GM18511 (cell line): Measurements from ENCODE around the gene RHPN2.
"Not testable (repeated sequence)": the region's sequence is repeated elsewhere in the genome, so short reads cannot be mapped to it uniquely, and the experiment has no call there.

Experiments used
- ATAC-seq: cut with Tn5 transposase; IDR thresholded peaks from one replicate; pipeline ENCODE4 v1.9.1; 2021; ENCODE audit warnings: mild to moderate bottlenecking, moderate library complexity; ENCODE audit not compliant: unreplicated experiment

The RHPN2 gene

DNA sequence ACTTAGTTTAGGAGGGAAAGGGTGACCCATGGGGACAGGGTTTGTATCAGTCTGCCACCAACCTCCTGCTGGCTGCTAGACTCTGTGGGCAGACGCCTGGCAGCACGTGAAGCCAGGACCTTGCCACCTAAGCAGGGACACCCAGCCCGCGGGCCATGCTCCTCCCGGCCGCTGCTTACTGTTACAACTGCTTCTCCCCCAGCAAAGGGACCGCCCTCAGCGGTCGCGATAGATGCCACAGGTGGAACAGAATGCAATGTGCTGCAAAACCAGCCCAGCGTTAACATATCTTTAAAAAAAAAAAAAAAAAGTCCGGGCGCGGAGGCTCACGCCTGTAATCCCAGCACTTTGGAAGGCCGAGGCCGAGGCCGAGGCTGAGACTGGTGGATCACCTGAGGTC is 1.9 kb upstream of the RHPN2 start:
- ATAC-seq, result no peak

- ATAC-seq, result peak; percentile 74
These were observed 263 bp downstream of the RHPN2 start for GRCh38 chr19:33064458-33064791.

DNA sequence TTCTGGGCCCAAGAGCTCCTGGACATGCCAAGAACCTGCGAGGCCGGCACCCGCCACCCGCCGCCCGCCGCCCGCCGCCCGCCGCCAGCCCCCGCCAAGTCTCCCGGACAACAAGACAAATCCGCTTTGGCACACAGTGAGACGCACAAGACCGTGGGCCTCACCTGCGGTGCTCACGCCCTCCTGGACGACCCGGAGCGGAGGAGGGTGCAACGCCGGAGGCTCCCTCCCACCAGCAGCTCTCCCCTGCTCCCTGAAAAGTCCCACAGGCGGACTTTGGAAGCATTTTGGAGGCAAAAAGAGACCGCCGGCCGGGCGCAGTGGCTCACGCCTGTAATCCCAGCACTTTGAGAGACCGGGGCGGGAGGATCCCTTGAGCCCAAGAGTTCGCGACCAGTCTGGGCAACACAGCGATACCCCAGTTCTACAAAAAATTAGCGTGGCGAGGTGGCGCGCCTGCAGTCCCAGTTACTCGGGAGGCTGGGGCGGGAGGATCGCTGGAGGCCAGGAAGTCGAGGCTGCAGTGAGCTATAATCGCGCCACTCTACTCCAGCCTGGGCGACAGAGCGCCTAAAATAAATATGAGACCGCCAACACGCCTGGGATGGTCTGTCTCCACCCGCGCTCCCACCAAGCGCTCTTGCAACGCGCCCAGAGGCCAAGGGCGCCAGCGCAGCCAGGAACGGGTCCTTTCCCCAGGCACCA is 783 bp downstream of the RHPN2 start:
- no peak for ATAC-seq

DNA sequence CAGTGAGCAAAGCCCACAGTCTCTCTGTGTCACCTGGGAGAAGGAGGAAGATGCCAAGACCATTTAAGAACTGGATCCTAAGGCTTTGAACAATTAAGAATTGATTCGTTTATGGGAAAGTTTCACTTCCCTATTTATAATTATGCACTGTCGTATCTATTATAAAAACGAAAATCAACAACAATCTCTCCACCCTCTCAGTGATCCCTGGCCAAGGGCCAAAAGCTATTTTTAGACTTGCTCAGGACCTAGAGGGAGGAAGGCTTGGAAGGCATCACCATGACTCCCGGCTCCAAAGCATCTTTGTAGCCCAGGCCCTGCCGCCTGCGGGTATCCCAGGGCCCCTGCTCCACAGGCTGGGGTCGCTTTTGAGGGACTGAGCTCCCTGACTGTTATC is 1.3 kb downstream of the RHPN2 start:
- ATAC-seq, result no peak

DNA sequence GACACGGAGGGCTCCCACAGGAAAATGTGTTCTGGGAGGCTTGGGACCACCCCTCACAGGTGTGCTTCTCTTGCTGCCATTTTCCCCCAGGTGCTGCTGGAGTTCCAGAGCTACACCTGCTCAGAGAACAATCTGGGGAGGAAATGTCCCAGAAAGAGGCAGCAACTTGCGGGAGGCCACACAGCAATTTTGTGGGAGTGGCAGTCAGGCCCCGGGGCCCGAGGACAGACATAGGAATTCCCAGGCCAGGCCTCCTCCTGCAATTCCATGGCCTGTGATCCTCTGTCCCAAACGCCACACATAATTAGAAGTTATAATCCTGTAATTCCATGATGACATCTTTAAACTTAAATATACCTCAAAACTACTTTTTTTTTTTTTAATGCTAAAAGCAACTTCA is 1.8 kb downstream of the RHPN2 start:
- no peak for ATAC-seq

DNA sequence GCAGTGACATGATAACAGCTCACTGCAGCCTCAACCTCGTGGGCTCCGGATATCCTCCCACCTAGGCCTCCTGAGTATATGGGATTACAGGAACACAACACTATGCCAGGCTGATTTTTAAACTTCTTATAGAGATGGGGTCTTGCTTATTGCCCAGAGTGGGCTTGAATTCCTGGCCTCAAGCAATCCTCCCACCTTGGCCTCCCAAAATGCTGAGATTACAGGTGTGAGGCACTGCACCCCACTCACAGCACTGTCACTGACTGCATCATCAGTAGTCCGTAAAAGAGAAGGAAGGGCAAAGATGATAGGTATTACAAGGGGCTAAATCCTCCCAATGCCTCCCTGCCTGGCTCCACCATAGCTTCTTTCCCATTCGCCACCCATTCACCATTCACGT is 4.1 kb downstream of the RHPN2 start:
- ATAC-seq, result no peak

- ATAC-seq, result no peak
These were observed 9.0 kb downstream of the RHPN2 start for GRCh38 chr19:33055718-33056117.

GRCh38 chr19:33054623-33055022 is 10.1 kb downstream of the RHPN2 start:
- no peak for ATAC-seq

DNA sequence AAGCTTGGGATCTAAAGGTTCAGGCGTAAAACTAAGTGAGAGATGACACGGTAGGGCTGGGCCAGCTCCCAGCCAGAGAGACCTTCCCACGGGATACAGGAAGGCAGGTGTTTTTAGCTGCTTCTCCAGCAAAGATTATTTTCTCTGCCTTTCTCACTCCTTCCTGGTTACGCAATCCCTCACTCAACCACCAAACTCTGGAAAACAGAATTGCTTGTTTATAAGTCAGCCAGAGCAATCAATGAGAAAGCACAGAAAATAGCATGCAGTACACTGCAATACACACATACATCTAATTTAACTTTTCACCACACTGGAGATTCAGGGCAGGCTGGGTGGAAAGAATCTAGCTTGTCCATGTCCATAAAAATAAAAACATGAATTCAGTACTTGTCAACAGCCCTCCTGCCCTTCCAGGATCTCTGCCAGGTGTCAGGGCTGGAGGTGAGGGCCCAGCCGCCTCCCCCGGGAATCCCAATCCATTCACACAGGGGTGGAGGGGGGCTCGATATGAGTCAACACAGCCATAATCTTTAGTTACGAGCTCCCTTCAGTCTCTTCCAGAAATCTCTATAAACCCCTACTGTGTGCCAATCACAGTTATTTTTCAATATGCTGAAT is 12.2 kb downstream of the RHPN2 start:
- no peak for ATAC-seq

GRCh38 chr19:33050110-33050509 is 14.6 kb downstream of the RHPN2 start:
- ATAC-seq, result no peak

GRCh38 chr19:33048806-33049676 is 15.6 kb downstream of the RHPN2 start:
- ATAC-seq, result no peak

GRCh38 chr19:33047422-33047821 is 17.3 kb downstream of the RHPN2 start:
- ATAC-seq, result no peak

DNA sequence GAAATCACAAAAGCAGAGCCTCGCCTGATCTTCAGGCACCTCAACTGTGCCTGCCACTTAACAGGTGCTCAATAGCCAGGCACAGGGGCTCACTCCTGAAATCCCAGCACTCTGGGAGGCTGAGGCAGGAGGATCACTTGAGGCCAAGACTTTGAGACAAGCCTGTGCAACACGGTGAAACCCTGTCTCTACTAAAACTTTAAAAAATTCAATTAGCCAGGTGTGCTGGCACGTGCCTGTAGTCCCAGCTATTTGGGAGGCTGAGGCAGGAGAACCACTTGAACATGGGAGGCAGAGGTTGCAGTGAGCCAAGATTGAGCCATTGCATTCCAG is 22.9 kb downstream of the RHPN2 start:
- ATAC-seq, result not testable (repeated sequence)

GRCh38 chr19:33040994-33041827 is 23.5 kb downstream of the RHPN2 start:
- ATAC-seq, result no peak

DNA sequence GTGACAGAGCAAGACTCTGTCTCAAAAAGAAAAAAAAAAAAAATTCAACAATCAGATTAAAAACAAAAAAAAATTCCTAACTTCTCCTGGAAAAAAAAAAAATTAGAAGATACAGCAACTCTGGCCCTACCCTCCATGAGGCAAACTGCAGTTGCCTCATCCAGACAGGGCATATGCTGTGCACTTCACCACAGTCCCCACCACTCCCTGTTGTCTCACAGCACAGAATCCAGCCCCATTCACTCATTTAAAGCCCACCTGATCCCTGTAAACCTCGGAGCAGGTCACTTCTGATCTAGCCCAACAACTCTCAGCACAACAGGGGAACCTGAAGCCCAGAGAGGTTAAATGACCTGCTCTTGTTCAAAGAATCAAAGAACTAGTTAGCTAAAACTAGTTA is 24.9 kb downstream of the RHPN2 start:
- no peak for ATAC-seq

DNA sequence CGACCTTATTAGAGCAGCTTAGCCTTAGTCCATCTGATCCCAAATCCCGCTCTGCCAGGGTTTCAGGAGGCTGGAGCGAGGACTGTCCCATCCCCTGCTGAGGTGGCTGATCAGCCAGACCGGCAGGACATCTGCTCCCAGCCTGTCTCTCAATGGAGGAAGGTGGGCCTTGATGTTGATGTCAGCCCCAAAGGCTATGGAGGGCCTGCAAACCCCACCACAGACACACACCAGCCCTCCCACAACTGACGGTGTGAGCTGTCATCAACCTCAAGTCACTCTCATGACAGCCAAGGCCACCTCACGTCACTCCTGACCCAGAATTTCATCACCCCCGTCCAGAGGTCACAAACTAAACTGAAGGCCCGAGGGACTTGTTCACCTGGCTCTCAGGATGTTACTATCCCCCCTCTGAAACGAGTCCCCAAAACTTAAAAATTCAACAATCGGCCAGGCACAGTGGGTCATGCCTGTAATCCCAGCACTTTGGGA is 25.5 kb downstream of the RHPN2 start:
- no peak for ATAC-seq

- not testable (repeated sequence) for ATAC-seq
These were observed 27.3 kb downstream of the RHPN2 start for GRCh38 chr19:33037168-33038025.

GRCh38 chr19:33036370-33037167 is 28.1 kb downstream of the RHPN2 start:
- ATAC-seq, result not testable (repeated sequence)

DNA sequence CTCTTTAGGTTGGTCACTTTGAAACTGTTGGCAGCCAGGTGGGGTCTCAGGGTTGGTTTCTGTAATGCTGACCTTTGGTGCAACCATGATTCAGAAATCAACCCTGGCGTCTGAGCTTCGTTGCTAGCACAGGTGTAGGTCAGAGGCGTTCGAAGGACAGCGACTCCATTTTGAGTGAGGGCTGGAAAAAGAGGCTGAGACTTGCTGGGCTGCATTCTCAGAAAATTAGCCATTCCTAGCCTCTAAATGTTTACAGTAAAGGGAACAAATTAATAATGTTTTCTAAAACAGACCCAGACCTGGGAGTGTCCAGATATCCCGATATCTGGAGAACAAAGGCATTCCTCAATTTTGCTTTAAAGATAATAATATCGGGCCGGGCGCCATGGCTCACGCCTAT is 29.2 kb downstream of the RHPN2 start:
- no peak for ATAC-seq
